Osteocyte (in vitro differentiated cells): ENCODE data around the gene CYTH3. TPM values are rescaled to one million over a fixed set of nuclear protein-coding genes. Genes with fewer than 3 reads are reported as not detected.
A peak's percentile ranks its signal among the peaks of the same experiment; 100 is the strongest.

Source experiments
- DNase-seq: peaks from one replicate; pipeline ENCODE4 v3.0.0; 2021; ENCODE audit warnings: mixed read lengths; ENCODE audit not compliant: unreplicated experiment; ENCODE audit errors: extremely low spot score
- H3K27ac Mint-ChIP-seq: one replicate; pipeline ENCODE4 v1.8.0; 2021; ENCODE audit warnings: mild to moderate bottlenecking, mixed read lengths; ENCODE audit not compliant: unreplicated experiment
- H3K27me3 Mint-ChIP-seq: one replicate; pipeline ENCODE4 v1.8.0; 2021; ENCODE audit warnings: mixed read lengths; ENCODE audit not compliant: unreplicated experiment
- H3K36me3 Mint-ChIP-seq: one replicate; pipeline ENCODE4 v1.8.0; 2021; ENCODE audit warnings: mixed read lengths; ENCODE audit not compliant: unreplicated experiment
- H3K4me1 Mint-ChIP-seq: one replicate; pipeline ENCODE4 v1.8.0; 2021; ENCODE audit warnings: mixed read lengths; ENCODE audit not compliant: unreplicated experiment
- H3K4me3 Mint-ChIP-seq: one replicate; pipeline ENCODE4 v1.8.0; 2021; ENCODE audit warnings: mild to moderate bottlenecking, moderate library complexity, mixed read lengths; ENCODE audit not compliant: unreplicated experiment
- H3K9me3 Mint-ChIP-seq: one replicate; pipeline ENCODE4 v1.8.0; 2021; ENCODE audit warnings: mixed read lengths; ENCODE audit not compliant: unreplicated experiment
- total RNA-seq: library from RNA; stranded (reverse); gene quantifications from 2 replicates; pipeline ENCODE4 v1.2.1, GENCODE V29; 2021
- TF ChIP-seq, protein P1 (sequence below): fragments of 200-600 bp; sonication (generic); IDR thresholded peaks from 2 replicates; pipeline ENCODE4 v1.5.0; 2021; ENCODE audit warnings: antibody characterized with exemption, mild to moderate bottlenecking, moderate library complexity

The CYTH3 gene
- total RNA-seq, 1 donor from 2014 or later, result 63.9 TPM

DNA sequence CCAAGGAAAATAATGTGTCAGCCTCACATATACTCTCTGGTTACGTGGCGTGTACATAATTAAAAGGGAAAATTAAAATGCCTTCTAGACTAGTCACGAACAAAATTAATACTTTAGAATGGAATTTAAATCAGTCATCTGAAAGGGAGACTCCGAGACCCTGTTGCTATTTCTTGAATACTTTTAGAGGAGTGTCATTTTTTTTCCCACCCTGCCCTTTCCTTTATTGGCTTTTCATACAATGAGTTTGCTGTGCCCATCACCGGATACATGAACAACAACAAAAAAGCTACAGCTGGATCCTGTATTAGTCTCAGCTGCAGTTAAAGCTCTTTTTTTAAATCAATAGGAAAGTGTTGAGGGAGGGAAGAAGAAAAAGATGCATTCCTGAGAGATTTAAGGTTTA, 20.1 kb downstream of the CYTH3 start:
- Mint-ChIP-seq H3K4me3 (peak overlapping the region; percentile 53), H3K27ac (peak overlapping the region; percentile 86), H3K36me3 (no peaks in the 10 kb centered on the region)

DNA sequence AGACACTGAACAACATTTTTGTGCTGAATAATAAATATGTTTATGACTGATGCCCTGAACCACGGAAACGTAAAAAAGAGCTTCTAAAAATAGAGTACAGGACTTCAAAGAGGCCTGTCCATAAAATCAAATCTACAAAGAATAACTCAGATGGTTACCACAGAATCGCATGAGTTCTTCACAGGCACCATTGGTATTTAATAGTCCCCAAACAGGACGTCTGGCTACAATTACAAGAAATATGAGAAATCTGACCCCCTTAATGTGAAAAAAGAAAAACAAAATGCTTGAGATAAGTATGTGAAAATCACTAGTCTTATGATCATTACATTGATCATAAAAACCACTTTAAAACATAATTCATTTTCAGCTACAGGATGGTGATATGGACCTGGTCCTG, 20.8 kb downstream of the CYTH3 start:
- no peaks in the 10 kb centered on the region for H3K36me3 Mint-ChIP-seq

More for the DNA sequence above, 20.1 kb downstream of the CYTH3 start:
- TF ChIP-seq, protein P1, sequence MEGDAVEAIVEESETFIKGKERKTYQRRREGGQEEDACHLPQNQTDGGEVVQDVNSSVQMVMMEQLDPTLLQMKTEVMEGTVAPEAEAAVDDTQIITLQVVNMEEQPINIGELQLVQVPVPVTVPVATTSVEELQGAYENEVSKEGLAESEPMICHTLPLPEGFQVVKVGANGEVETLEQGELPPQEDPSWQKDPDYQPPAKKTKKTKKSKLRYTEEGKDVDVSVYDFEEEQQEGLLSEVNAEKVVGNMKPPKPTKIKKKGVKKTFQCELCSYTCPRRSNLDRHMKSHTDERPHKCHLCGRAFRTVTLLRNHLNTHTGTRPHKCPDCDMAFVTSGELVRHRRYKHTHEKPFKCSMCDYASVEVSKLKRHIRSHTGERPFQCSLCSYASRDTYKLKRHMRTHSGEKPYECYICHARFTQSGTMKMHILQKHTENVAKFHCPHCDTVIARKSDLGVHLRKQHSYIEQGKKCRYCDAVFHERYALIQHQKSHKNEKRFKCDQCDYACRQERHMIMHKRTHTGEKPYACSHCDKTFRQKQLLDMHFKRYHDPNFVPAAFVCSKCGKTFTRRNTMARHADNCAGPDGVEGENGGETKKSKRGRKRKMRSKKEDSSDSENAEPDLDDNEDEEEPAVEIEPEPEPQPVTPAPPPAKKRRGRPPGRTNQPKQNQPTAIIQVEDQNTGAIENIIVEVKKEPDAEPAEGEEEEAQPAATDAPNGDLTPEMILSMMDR, result no peak
- peaks cover 91% of the 10 kb centered on the region for H3K4me1 Mint-ChIP-seq
- DNase-seq, result no peak
- H3K9me3 Mint-ChIP-seq, result no peaks in the 10 kb centered on the region
- H3K27me3 Mint-ChIP-seq, result no peaks in the 10 kb centered on the region

DNA sequence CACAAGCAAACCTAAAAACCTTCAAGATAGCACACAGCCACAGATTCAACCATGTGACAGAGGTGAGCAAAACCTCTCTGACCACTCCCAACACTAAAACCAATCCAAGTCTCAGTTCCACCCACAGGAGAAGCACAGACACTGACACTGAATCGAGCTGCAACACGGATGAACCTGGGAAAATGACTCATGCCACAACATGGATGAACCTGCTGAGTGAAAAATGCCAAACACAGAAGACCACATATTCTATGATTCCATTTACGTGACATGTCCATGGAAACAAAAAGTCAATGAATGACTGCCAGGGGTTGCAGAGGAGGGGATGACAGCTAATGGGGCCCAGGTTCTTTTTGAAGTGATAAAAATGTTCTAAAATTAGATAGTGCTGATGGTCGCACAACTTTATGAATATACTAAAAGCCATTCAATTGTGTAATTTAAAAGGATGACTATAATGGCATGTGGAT, 22.0 kb downstream of the CYTH3 start:
- TF ChIP-seq, protein P1, result no peak
- Mint-ChIP-seq H3K36me3 (no peaks in the 10 kb centered on the region), H3K27ac (peak overlapping the region; percentile 86), H3K4me3 (no peak overlapping the region), H3K27me3 (no peaks in the 10 kb centered on the region), H3K9me3 (no peaks in the 10 kb centered on the region), H3K4me1 (peaks cover 92% of the 10 kb centered on the region)
- DNase-seq, result no peak

More for the DNA sequence above, 20.8 kb downstream of the CYTH3 start:
- TF ChIP-seq, protein P1, result no peak
- no peak for DNase-seq
- Mint-ChIP-seq H3K9me3 (no peaks in the 10 kb centered on the region), H3K27me3 (no peaks in the 10 kb centered on the region), H3K4me1 (peaks cover 91% of the 10 kb centered on the region), H3K27ac (peak overlapping the region; percentile 86), H3K4me3 (peak overlapping the region; percentile 53)

DNA sequence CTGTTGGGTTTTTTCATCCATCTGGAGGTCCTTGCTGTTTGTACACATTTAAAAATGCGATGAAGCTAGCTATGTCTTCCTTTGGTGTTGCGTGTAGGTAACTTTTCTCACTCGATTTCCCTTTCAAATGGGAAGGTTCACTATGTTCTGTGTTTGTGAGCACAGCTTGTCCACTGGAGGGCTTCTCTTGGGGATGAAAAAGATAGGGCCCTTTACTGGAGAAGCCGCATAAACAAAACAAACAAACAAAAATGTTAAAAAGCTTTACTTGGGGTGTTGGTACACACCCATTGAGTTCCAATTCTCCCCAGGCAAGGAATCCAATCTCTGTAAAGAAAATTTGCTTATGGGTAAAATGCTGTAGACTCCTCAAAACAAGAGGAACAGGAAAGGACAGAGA, 23.4 kb downstream of the CYTH3 start:
- H3K36me3 Mint-ChIP-seq, result no peaks in the 10 kb centered on the region
- no peaks in the 10 kb centered on the region for H3K27me3 Mint-ChIP-seq
- no peak for DNase-seq
- H3K4me3 Mint-ChIP-seq, result no peak overlapping the region
- no peaks in the 10 kb centered on the region for H3K9me3 Mint-ChIP-seq
- H3K27ac Mint-ChIP-seq, result peak overlapping the region; percentile 79
- TF ChIP-seq, protein P1, result no peak
- H3K4me1 Mint-ChIP-seq, result peaks cover 86% of the 10 kb centered on the region

DNA sequence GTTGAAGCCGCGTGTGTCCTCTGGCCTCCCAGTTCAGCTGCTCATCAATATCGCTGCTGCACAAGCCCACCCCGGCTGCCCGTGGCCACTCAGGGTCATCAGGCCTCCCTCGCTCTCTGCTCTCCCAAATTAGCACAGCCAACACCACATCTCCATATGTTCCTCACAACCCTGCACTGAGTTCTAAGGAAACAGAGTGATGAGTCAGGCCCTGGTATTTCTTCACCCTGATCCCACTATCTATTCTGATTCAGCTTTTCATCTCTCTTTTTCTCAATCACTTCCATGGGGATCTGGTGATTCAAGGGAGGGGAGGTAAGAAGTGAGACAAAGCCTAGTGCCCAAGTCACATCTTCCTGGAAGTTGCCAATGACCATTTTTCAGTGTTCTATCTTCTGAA, 23.8 kb downstream of the CYTH3 start:
- peak overlapping the region; percentile 79 for H3K27ac Mint-ChIP-seq
- H3K4me3 Mint-ChIP-seq, result no peak overlapping the region
- peaks cover 2% of the 10 kb centered on the region for H3K36me3 Mint-ChIP-seq
- TF ChIP-seq, protein P1, result no peak
- no peaks in the 10 kb centered on the region for H3K27me3 Mint-ChIP-seq
- H3K9me3 Mint-ChIP-seq, result no peaks in the 10 kb centered on the region
- H3K4me1 Mint-ChIP-seq, result peaks cover 87% of the 10 kb centered on the region
- no peak for DNase-seq
